Right atrium auricular region (tissue), 2 donors: ENCODE measurements around the gene SORCS1. TPM values are rescaled to one million over a fixed set of nuclear protein-coding genes. Genes with fewer than 3 reads are reported as not detected.

ENCODE experiments used
- DNase-seq: peaks from one replicate; pipeline ENCODE4 v3.0.0-alpha.2; 2019; ENCODE audit warnings: low spot score
- H3K27ac ChIP-seq, 2 donors: fragments of 200-600 bp; sonication (generic); 1 replicate in 1 of 2; 2 replicates in 1 of 2; pipeline ENCODE4 v1.5.1; 2016 to 2019
- H3K27me3 ChIP-seq, 2 donors: fragments of 200-600 bp; sonication (generic); one replicate each; pipeline versions ENCODE4 v1.5.1 to v1.6.0; 2017 to 2019
- H3K36me3 ChIP-seq: fragments of 200-600 bp; sonication (generic); one replicate; pipeline ENCODE4 v1.5.1; 2016
- H3K4me1 ChIP-seq, 2 donors: fragments of 200-600 bp; sonication (generic); one replicate each; pipeline versions ENCODE4 v1.5.1 to v1.6.0; 2017 to 2019
- H3K4me3 ChIP-seq, 2 donors: fragments of 200-600 bp; sonication (generic); 1 replicate in 1 of 2; 2 replicates in 1 of 2; pipeline ENCODE4 v1.5.1; 2017 to 2019; ENCODE audit warnings: mild to moderate bottlenecking in 1 of 2, moderate library complexity in 1 of 2
- H3K9me3 ChIP-seq, 2 donors: fragments of 200-600 bp; sonication (generic); one replicate each; pipeline ENCODE4 v1.5.1; 2019
- CTCF ChIP-seq, 2 donors: fragments of 200-600 bp; sonication (generic); IDR thresholded peaks; one replicate each; pipeline ENCODE4 v1.5.1; 2019; ENCODE audit warnings: antibody characterized with exemption in 2 of 2
- total RNA-seq, 2 donors: library from RNA; depleted of rRNA; stranded (reverse); fragments of >200 nt; gene quantifications; one replicate each; pipeline ENCODE4 v1.1.0, GENCODE V29; 2016

The SORCS1 gene
- total RNA-seq, 2 donors from 2014 or later = 1.6 to 4.2 TPM

GRCh38 chr10:106981452-106982075 lies 182.9 kb downstream of the SORCS1 start:
- Histone ChIP-seq H3K27ac (no peak overlapping the region), H3K36me3 (no peaks in the 10 kb centered on the region), H3K27me3 (no peaks in the 10 kb centered on the region), H3K4me1 (no peaks in the 10 kb centered on the region), H3K9me3 (no peaks in the 10 kb centered on the region), H3K4me3 (no peak overlapping the region)
- TF ChIP-seq CTCF (IDR thresholded peaks at IDR 0.05) = no peak
- no peak for DNase-seq

- no peaks in the 10 kb centered on the region for H3K36me3 ChIP-seq
- H3K9me3 ChIP-seq = no peaks in the 10 kb centered on the region
- peak in 1 of 2 donors; percentile 15 for TF ChIP-seq CTCF (IDR thresholded peaks at IDR 0.05)
- DNase-seq = no peak
- H3K4me3 ChIP-seq = no peak overlapping the region
- no peaks in the 10 kb centered on the region for H3K27me3 ChIP-seq
- no peaks in the 10 kb centered on the region for H3K4me1 ChIP-seq
- H3K27ac ChIP-seq = no peak overlapping the region
Observed at GRCh38 chr10:106980495-106981451, 183.7 kb downstream of the SORCS1 start.

- TF ChIP-seq CTCF (IDR thresholded peaks at IDR 0.05) = no peak
- Histone ChIP-seq H3K4me3 (no peak overlapping the region), H3K36me3 (no peaks in the 10 kb centered on the region)
Observed at GRCh38 chr10:106978756-106979155, 185.8 kb downstream of the SORCS1 start.

GRCh38 chr10:106973716-106974115 lies 190.8 kb downstream of the SORCS1 start:
- Histone ChIP-seq H3K27ac (no peak overlapping the region), H3K4me3 (no peak overlapping the region), H3K36me3 (no peaks in the 10 kb centered on the region), H3K9me3 (no peaks in the 10 kb centered on the region), H3K4me1 (no peaks in the 10 kb centered on the region), H3K27me3 (no peaks in the 10 kb centered on the region)
- no peak for DNase-seq
- no peak for TF ChIP-seq CTCF (IDR thresholded peaks at IDR 0.05)

More at GRCh38 chr10:106978756-106979155, 185.8 kb downstream of the SORCS1 start:
- Histone ChIP-seq H3K9me3 (no peaks in the 10 kb centered on the region), H3K27me3 (no peaks in the 10 kb centered on the region), H3K4me1 (no peaks in the 10 kb centered on the region), H3K27ac (no peak overlapping the region)
- DNase-seq = no peak

GRCh38 chr10:106973288-106973687 lies 191.2 kb downstream of the SORCS1 start:
- no peak for TF ChIP-seq CTCF (IDR thresholded peaks at IDR 0.05)
- Histone ChIP-seq H3K4me1 (no peaks in the 10 kb centered on the region), H3K9me3 (no peaks in the 10 kb centered on the region), H3K36me3 (no peaks in the 10 kb centered on the region), H3K27me3 (no peaks in the 10 kb centered on the region), H3K27ac (no peak overlapping the region), H3K4me3 (no peak overlapping the region)
- no peak for DNase-seq
